HG03039 (cell line): ENCODE results near the gene TLCD3B.

Experiments
- ATAC-seq: cut with Tn5 transposase; IDR thresholded peaks from one replicate; pipeline ENCODE4 v1.9.1; 2021; ENCODE audit warnings: mild to moderate bottlenecking, moderate library complexity; ENCODE audit not compliant: unreplicated experiment

Gene TLCD3B

GRCh38 chr16:30030841-30031413, at the start of gene TLCD3B:
Gene TLCD3B, minus strand, starts transcription at chr16:30031271. Its CDS starts 744 bp downstream, at chr16:30030527.
- no peak for ATAC-seq

DNA sequence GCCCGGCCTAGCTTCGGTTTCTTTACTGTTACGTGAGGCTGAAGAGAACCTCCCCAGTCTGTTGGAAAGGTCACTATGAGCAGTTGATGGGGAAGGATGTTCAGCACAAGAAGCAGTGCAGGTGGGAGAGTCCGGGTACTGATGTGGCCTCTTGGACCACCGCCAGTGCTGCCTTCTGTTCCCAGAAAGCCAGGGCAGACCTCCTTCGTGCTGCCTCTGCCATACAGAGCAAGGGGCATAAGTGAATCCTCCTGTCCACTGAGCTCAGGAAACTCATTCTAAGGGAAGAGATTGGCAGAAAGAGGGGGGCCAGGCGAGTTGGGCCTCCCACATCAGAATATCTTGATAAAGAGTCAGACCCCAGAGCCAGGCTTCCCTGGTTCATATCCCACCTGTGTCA, 48.4 kb upstream of the TLCD3B start:
- ATAC-seq, result no peak

- ATAC-seq, result no peak
Measured at GRCh38 chr16:30078744-30079143, 47.7 kb upstream of the TLCD3B start.

- ATAC-seq, result no peak
Measured at GRCh38 chr16:30077656-30078055, 46.6 kb upstream of the TLCD3B start.

GRCh38 chr16:30076276-30076791, 45.3 kb upstream of the TLCD3B start:
- ATAC-seq, result peak; percentile 11

DNA sequence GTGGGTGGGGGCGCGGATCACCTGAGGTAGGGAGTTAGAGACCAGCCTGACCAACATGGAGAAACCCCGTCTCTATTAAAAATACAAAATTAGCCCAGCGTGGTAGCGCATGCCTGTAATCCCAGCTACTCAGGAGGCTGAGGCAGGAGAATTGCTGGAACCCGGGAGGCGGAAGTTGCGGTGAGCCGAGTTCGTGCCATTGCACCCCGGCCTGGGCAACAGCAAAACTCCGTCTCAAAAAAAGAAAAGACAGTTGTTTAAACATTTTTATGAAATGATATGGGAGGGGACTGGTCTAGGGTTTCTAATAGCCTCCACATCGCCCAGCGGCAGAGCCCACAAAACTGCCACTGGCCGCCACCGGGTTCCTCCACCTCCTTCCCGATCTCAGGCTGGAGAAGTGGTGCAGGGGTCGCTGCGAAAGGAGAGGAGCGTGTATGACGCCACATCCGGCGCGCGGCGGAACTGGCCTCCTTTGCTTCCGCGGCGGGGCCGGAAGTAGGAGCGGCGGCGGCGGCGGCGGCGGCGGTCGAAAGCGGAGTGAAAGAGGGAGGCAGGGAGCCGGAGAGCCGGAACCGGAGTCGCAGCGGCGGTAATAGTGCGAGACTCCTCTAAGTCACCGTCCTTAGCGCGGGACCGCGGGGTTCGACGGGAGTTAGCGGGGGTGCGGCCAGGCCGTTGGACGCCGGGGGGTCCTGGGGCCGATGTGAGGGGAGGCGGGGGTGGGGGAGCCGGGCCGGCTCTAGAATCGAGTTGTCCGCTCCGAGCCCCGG, 44.6 kb upstream of the TLCD3B start, which contains the start of gene PPP4C:
Gene PPP4C, plus strand, starts transcription at position 492 of the 773 bp plus-strand sequence. CDS start 384 bp downstream, outside the sequence.
- ATAC-seq, result peak; percentile 77

DNA sequence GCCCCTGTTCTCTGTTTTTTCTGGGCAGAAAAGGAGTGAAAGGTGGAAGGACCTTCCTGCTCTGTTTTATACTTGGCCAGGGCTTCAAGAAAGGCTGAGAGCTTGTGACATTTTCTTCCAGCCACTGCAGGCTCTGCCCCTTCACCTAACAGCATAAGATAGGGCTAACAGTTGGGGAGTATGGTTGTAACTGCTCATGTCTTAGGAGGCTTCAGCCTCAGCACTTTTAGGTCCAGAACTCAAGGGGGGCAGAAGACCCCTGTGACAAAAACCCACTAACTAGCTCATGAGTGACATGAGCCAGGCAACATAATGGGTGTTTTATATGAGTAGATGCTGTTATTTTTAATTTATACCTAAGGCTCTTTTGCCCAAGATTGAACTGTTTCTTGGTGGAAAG, 39.4 kb upstream of the TLCD3B start:
- ATAC-seq, result no peak

GRCh38 chr16:30069611-30070462, 38.8 kb upstream of the TLCD3B start:
- ATAC-seq, result no peak

GRCh38 chr16:30068750-30069610, 37.9 kb upstream of the TLCD3B start:
- ATAC-seq, result no peak

GRCh38 chr16:30068333-30068732, 37.3 kb upstream of the TLCD3B start:
- no peak for ATAC-seq

DNA sequence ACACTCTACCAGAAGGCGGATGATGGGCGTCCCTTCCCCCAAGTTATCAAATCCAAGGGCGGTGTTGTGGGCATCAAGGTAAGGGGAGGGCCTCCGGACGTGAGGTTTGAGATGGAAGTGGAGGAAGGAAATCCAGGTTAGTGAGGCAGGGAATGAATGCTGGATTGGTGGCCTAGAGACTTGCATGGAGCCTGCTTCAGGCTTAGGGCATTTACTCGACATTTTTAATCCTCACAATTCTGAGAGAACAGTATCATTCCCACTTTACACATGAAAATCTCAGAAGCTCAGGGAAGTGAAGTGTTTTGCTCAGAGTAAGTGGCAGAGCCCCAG, 36.5 kb upstream of the TLCD3B start:
- no peak for ATAC-seq

DNA sequence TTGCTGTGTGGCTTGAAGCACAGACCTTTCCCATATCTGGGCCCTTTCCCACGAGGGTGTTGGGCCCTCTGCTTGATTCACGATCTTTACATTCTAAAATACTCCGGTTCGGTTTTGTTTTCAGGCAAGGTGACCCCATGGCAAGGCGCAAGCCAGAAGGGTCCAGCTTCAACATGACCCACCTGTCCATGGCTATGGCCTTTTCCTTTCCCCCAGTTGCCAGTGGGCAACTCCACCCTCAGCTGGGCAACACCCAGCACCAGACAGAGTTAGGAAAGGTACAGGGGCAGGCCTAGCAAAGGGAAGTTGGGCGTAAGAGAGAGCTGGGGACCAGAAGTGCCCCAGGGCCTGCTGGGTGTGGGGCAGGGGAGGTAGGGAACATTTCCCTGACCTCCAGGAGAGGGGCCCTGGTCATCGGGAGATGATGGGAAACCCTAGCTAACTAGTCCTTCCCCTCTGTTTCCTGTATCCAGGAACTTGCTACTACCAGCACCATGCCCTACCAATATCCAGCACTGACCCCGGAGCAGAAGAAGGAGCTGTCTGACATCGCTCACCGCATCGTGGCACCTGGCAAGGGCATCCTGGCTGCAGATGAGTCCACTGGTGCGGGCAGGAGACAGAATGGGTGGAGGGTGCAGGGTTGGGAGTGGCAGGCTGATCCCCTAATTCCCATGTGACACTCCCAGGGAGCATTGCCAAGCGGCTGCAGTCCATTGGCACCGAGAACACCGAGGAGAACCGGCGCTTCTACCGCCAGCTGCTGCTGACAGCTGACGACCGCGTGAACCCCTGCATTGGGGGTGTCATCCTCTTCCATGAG, 35.9 kb upstream of the TLCD3B start:
- ATAC-seq, result no peak

- no peak for ATAC-seq
Measured at GRCh38 chr16:30065943-30066760, 35.1 kb upstream of the TLCD3B start.

DNA sequence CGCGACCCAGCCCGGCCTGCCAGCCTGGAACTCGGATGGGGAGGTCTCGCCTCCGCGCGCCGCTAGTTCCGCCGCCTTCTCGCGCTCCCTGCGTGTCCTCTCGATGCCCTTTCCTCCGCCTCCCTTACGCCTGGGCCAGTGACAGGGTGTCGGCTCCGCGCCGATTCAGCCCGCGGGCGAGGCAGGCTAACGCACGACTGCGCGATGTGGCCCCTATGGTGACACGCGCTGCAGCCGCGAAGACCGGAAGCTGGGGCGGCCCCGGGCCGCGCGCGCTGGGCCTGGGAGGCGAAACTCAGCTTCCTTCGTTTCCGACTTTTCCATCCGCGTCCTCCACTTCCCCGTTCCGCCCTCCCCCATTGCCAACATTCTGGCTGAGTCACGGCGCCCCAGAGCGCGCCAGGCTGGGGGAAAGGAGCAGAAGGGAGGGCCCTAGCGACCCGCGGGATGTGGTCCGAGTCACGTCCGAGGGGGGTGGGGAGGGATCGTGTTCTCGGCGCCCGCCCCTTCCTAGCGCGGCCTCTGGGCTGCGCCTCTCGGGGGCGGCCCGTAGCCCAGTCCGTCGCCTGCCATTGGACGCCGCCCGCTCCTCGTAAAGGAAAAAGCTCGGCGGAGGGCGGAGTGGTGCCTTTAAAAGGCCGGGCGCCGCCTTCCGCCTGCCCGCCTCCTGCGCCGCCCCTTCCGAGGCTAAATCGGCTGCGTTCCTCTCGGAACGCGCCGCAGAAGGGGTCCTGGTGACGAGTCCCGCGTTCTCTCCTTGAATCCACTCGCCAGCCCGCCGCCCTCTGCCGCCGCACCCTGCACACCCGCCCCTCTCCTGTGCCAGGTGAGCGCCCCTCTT, 34.3 kb upstream of the TLCD3B start, which contains the start of gene ALDOA:
Gene ALDOA, plus strand, starts transcription at position 659 of the 841 bp plus-strand sequence. CDS start 1,138 bp downstream, outside the sequence.
- peak; percentile 72 for ATAC-seq

GRCh38 chr16:30064729-30065101, 33.6 kb upstream of the TLCD3B start:
- no peak for ATAC-seq

- peak; percentile 26 for ATAC-seq
Measured at GRCh38 chr16:30063893-30064728, 33.0 kb upstream of the TLCD3B start.
